ENCODE measurements around the gene BMP7.

BMP7 gene

DNA sequence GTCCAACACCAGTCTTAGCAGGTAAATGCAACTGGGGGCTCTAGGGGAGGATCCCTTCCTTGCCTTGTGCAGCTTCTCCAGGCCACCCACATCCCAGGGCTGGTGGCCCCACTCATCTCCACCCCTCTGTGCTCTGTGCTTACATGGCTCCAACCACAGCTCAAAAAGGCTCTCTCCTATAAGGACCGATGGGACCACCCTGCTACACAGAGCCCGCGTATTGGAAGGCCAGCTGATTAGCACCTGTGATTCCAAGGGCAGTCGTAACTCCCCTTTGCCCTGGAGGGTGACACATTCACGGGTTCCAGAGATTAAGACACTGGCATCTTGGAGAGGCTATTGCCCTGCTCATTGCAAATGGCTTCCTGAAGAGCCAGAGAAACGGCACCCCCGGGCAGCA is 84.8 kb downstream of the BMP7 start:
- no peak for DNase-seq (ENCODE audit: extremely low read depth, low read depth)
- H3K4me3 ChIP-seq (replicated peaks; ENCODE audit: low read depth, low read length), result no peak overlapping the region
- TF ChIP-seq, protein P1, sequence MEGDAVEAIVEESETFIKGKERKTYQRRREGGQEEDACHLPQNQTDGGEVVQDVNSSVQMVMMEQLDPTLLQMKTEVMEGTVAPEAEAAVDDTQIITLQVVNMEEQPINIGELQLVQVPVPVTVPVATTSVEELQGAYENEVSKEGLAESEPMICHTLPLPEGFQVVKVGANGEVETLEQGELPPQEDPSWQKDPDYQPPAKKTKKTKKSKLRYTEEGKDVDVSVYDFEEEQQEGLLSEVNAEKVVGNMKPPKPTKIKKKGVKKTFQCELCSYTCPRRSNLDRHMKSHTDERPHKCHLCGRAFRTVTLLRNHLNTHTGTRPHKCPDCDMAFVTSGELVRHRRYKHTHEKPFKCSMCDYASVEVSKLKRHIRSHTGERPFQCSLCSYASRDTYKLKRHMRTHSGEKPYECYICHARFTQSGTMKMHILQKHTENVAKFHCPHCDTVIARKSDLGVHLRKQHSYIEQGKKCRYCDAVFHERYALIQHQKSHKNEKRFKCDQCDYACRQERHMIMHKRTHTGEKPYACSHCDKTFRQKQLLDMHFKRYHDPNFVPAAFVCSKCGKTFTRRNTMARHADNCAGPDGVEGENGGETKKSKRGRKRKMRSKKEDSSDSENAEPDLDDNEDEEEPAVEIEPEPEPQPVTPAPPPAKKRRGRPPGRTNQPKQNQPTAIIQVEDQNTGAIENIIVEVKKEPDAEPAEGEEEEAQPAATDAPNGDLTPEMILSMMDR (IDR thresholded peaks at IDR 0.05; ENCODE audit: low read depth, low read length, missing control alignments), result no peak

DNA sequence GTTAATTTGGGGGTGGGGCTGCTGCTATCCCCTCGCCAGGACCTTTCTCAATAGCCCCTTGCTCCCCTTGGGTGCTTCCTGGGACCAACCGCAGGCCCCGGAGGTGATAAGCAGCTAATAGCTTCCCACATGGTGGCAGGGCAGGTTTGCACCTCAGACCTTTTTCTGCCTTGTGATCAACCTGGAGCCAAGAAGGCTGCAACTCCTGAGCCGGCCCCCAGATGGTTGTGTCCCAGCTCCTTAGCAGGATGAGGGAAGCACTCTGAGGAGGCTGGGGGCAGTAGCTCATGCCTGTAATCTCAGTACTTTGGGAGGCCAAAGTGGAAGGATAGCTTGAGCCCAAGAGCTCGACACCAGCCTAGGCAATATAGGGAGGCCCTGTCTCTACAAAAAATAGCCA is 85.5 kb downstream of the BMP7 start:
- H3K4me3 ChIP-seq (replicated peaks; ENCODE audit: low read depth, low read length), result no peak overlapping the region
- DNase-seq (ENCODE audit: extremely low read depth, low read depth), result no peak
- TF ChIP-seq, protein P1 (IDR thresholded peaks at IDR 0.05; ENCODE audit: low read depth, low read length, missing control alignments), result no peak

DNA sequence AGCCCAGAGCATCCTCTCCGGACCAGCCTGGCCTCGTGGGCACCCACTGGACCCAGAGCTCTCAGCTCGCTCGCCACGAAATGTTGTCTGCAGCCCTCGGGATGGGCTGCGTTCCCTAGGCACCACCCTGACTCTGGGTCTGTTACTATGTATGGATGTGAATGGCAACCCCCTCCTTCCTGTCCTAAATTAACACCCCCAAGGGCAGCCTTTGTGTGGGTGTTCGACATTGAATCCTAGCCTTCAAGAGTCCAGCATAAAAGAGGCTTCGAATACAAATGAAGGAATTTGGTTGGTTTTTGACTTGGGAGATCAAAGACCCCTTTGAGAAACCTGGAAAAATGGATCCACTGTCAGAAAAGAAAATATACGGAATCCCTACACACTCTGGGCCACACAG is 86.1 kb downstream of the BMP7 start:
- DNase-seq (ENCODE audit: extremely low read depth, low read depth), result no peak

DNA sequence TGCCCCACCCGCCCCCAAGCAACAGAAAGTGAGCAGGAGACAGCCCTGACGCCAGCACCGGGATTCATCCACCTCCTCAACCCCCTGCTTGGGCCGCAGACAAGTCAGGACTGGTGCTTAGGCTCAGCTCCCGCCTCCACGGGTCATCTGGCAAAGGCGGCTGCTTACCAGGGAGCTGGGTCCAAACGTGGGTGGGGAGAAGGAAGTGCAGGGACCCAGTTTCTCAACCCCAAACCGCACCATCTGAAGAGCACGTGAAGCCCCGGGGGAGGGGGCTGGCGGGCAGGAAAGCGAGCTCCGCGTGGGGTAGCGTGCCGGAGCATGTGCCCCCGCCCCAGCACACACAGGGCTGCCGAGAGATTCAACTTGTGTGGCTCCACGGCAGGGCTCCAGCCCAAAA is 87.2 kb downstream of the BMP7 start:
- no peak overlapping the region for H3K4me3 ChIP-seq (replicated peaks; ENCODE audit: low read depth, low read length)
- no peak for DNase-seq (ENCODE audit: extremely low read depth, low read depth)
- TF ChIP-seq, protein P1 (IDR thresholded peaks at IDR 0.05; ENCODE audit: low read depth, low read length, missing control alignments), result no peak

More for the DNA sequence above, 86.1 kb downstream of the BMP7 start:
- TF ChIP-seq, protein P1 (IDR thresholded peaks at IDR 0.05; ENCODE audit: low read depth, low read length, missing control alignments), result no peak
- no peak overlapping the region for H3K4me3 ChIP-seq (replicated peaks; ENCODE audit: low read depth, low read length)

DNA sequence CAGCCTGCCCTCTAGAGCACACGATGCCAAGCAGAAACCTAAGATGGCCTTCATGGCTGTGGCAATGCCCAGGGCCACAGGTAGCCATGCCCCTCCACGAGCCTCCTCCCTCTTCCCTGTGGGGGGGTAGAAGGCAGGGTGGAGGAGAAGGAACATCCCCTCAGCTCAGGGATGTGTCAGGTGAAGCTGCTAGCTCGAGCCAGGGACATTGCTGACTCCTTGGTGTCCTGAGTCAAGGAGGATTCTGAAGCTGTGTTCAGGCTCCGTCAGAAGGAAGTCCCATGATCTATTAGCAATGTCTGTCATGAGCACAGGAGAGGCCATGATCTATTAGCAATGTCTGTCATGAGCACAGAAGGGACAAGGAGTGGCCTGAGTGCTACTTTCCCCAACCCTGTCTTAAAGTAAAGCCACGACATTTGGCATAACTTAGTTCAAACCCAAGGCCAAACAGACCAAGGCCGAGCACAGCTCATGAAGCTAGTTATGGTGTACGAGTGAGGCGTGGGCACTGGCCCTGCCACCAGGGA is 87.8 kb downstream of the BMP7 start:
- DNase-seq (ENCODE audit: extremely low read depth, low read depth), result no peak
- TF ChIP-seq, protein P1 (IDR thresholded peaks at IDR 0.05; ENCODE audit: low read depth, low read length, missing control alignments), result no peak
- H3K4me3 ChIP-seq (replicated peaks; ENCODE audit: low read depth, low read length), result no peak overlapping the region

DNA sequence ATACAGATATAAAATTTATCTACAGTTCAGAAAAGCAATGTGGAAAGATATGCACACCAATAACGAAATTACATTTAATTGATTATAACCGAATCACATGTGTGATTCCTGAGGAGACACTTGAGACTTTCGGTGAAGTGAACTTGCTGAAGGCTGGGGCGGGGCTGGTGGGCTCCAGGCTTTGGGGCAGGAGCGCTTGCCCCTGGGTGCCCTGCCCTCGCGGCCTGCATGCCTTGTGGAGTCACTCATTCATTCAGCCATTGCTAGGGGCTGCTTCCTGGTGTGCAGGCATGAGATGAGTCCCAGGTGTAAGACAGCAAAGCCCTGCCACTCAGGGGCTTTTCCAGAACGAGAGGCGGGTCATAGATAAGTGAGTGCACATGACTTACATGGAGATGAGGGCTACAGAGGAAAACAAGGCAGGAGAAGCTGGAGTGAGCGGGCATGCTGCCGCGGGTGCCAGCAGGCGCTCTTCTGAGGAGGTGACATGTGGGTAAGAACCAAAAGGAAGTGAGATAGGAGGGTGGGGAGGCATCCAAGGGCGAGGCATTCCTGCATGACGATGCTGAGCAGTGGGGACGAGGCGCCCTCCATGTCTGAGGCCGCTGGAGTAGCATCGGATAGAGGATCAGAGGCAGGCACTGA is 88.7 kb downstream of the BMP7 start:
- DNase-seq (ENCODE audit: extremely low read depth, low read depth), result no peak
- TF ChIP-seq, protein P1 (IDR thresholded peaks at IDR 0.05; ENCODE audit: low read depth, low read length, missing control alignments), result no peak
- no peak overlapping the region for H3K4me3 ChIP-seq (replicated peaks; ENCODE audit: low read depth, low read length)

DNA sequence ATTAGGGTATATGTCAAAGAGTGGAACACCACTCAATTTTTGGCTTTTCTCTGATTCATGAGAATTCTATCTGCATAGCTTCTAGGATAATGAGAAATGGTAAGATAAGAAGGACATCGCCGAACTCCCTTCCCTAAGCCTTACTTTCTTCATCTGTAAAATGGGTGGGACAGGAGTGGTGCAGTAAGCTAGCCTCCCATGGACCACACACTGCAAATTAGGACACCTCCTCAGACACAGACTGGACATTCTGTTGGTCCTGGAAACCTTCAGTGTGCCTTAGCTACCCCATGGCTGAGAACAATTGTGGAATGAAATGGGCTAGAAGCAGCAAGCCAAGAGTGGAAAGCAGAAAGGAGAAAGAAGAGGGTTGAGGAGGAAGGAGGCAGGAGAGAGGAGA is 89.6 kb downstream of the BMP7 start:
- no peak overlapping the region for H3K4me3 ChIP-seq (replicated peaks; ENCODE audit: low read depth, low read length)
- TF ChIP-seq, protein P1 (IDR thresholded peaks at IDR 0.05; ENCODE audit: low read depth, low read length, missing control alignments), result no peak
- no peak for DNase-seq (ENCODE audit: extremely low read depth, low read depth)

Measured in HFF-Myc (cell line).